ENCODE data around the gene NCEH1.
"Not testable (repeated sequence)": the region's sequence is repeated elsewhere in the genome, so short reads cannot be mapped to it uniquely, and the experiment has no call there.

The NCEH1 gene

DNA sequence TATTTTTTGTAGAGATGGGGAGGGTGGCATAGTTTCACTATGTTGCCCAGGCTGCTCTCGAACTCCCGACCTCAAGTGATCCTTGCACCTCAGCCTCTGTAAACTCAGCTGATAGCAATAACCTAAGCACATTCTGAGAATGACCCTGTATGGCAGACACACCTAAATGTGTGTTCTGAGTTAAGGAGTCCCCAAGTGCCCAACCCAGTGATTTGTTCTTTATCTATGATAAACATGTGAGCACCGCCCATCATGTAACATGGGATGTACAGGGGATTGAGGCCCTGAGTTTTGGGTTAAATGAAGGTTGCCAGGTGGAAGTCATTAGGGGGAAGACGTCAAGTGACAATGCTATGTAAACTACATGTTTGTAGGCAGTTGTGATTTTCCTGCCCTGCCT, 5.7 kb downstream of the NCEH1 start:
- FAIRE-seq: no peak

DNA sequence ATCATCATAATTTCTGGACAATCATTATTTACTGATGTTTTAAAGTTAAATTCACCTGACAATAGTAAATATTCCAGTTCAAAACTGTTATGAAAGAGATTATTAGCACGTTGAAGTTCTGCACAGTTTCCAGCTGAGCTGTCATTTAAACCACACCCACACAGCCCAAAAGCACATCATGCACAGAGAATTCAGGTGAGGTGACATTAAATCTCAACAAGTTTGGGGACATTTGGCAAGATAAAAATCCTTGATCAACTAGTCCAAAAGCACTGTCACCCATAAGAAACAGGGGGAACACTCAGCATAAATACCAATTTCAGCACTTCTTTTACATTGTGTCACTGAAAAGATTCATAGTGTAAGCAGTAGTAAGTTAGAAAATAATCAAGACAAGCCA, 6.9 kb downstream of the NCEH1 start:
- FAIRE-seq: no peak

DNA sequence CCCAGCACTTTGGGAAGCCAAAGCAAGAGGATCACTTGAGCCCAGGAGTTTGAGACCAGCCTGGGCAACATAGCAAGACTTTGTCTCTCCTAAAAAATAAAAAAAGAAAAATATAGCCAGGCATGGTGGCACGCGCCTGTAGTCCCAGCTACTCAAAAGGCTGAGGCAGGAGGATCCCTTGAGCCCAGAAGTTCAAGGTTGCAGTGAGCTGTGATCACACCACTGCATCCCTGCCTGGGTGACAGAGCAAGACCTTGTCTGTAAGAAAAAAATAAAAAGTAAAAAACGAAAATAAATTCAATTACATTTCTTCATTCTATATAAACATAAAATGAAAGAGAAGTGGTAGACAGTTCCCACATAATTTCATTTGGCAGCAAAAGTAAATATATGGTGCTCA, 8.1 kb downstream of the NCEH1 start:
- FAIRE-seq: not testable (repeated sequence)

DNA sequence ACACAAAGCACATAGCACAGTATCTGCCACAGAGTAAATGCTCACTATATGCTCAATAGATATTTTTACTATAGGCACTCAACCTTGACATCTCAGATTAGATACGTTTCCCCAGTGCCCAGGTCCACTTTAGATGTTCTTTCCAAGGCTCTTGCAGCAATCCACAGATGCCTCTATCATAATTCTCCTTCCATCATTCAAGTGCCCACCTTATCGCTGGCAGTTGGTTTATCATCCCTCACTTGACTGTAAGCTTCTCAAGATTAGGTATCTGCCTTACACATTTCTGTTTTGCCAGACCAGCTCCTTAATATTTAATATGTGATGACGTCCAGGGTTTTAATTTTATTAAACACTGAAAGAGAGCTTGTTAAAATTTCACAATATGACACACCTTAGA, 8.6 kb downstream of the NCEH1 start:
- FAIRE-seq: no peak

DNA sequence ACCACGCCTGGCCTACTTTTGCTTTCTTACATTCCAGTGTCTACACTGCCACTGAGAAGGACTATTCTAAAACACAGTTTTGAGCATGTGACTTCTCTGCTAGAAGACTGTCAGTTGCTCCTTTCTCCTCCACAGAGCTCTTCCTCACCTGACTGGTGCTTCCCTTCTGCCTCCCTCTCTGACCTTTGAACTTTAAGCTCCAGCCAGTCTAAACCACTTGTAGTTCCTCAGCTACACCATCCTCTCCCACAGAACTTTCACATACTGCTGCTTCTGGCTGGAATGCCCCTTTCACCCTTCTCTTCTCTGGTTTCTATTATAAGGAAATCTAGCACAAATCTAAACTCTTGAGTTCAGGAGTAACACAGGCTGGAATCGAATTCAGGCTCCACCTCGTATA, 9.1 kb downstream of the NCEH1 start:
- FAIRE-seq: no peak

DNA sequence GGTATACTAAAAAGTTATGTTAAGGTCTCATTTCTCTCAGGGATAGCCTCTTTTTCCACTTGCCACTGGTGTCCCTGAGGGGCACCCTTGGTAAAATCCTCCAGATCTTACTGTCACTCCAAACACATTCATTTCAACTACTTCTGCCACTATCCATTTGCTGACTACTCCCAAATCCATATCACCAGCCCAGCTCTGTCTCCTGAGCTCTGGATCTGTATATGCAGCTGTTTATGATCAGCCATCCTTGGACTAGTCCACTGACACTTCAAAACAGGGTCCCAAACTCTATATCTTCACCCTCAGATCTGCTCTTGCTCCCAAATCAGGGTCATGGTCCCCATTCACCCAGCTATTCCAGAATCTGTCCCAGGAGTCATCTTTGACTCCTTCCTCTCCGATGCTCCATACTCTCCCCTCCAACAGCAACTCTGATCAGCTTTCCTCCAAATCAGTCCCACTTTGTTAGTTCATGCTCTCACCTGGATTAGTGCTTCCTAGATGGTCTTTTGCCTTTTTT, 9.9 kb downstream of the NCEH1 start:
- FAIRE-seq: no peak

DNA sequence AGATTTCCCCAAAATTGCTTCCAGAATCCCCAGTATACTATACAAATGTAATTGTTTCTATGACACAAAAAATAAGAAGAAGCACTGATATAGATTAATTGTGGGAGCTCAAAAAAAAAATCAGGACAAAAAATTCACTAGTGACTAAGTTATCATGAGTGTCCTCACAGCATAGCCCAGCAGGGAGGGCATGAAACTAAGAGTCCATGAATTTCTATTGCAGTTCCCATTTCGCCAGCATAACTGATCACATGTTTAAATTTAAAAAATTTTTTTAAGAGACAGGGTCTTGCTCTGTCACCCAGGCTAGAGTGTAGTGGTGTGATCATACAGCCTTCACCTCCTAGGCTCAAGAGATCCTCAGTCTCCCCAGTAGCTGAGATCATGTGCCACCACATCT, 10.6 kb downstream of the NCEH1 start:
- FAIRE-seq: no peak

DNA sequence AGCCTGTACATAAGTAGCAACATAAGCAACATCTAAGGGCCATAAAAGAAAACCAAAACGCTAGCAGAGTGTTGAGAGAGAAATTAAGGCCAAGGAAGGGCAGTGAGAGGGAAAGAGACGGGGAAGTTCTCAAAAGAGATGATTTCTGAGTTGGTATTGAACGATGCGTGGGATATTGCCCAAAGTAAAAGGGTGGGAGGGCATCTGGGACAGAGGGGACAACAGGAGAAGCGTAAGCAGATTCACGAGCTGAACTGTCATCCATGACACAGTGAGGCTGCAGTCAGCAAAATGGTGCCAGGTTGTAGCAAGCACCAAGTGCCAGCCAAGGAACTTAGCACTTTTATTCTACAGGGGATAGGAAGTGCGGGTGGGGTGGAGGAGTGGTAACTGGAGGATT, 11.8 kb downstream of the NCEH1 start:
- no peak for FAIRE-seq

DNA sequence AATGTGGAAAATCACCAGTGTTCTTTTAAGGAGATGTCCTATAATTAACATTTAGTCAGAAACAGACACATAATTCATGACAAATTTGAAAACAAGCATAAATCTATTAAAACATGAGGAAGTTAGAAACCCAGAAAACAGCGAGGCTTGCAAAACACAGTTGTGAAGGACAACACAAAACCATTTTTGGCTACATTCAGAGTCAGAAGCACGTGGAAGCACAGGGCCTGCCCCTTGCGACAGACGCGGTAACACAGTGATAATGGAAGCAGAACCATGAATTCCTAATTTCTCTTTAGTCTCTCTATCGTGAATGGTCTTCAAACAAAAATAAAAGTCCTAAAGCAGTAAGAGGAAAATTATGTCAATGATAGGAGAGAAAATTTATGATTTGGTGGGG, 12.2 kb downstream of the NCEH1 start:
- FAIRE-seq: no peak

DNA sequence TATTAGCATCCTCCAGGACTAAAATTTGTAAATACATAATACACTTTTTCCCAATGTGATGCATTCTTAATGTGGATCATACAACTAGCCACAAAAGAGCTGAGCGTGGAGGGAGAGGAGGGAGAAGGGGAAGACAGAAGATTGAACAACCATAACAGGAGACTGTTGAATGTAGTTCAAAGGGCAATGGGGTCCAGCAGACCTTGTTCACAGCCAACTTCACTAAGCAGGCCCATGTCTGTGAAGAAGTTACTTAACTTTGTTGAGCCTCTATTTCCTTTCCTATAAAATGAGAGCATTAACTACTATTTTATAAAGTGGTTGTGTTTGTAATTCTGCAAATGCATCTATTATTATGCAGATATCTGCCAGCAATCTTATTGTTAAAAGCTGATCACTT, 13.3 kb downstream of the NCEH1 start:
- no peak for FAIRE-seq

DNA sequence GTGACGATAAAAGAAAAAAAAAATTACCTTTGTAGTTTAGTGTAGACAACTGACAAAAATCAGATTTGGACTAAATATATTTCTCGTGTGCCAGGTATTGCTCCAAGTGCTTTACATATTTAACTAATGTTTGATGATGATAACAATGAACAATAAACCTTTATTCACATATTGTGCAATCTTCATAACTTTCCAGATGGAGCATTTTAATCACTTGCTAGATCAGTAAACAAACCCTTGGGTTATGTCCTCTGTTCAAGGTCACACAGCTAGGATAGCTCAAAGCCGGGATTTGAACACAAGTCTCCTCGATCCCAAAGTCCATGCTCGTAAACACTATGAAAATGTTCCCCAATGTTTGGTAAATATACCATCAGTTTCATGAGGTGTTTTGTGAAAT, 14.5 kb downstream of the NCEH1 start:
- FAIRE-seq: peak; percentile 77

DNA sequence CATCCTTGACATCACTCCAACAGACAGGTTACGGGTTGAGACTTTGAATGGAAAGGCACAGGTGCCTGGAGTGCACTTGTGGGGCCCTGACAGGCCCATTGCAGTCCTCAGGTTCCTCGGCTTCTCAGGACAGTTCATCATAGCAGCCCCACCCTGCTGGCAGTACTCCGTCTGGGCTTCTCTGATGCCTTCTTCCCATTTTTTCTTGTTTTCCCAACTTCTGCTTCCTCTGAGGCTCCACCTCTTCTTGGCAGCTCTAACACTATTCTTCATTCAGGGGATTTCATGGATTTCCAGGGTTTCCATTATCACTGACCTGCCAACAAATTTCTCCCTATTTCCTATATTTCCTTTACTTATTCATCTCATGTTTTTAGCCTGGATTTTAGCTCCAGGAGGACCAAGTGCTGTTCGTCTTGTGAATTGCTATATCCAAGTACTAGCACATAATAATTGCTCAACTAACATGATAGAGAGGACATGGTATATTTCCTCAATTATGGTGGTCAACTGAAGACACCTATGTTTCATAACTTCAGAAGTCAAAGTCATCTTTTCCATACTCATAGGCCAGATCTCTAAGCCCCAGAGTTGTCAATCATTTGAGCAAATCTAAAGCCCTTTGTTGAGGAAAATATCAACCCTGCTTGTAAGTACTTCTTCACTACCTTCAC, 16.2 kb downstream of the NCEH1 start:
- FAIRE-seq: no peak

DNA sequence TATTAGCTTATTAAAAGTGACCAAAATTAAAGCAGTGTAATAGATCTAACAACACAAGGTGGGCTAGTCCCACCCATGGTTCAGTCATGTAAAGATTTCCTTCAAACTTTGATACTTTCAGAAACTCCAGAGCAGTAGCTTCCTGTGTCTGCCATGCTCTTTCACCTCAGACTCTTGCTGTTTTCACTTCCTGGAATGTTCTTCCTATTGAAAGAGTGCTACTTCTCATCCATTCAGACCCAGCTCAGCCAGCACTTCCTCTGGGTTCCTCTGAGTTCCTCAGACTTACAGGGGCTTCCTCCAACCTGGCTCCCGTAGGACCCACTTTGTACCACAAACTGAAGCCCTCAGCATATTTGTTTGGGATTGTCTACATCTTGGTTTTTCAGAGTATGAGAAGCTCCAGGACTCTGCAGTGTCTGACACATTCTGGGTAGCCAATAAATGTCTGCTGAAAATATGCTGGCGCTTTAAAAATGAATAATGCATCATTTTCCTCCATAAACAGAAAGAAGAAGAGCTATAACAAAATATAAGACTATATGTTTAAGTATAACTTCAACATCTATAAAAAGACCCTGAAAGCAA, 18.0 kb downstream of the NCEH1 start:
- FAIRE-seq: no peak

DNA sequence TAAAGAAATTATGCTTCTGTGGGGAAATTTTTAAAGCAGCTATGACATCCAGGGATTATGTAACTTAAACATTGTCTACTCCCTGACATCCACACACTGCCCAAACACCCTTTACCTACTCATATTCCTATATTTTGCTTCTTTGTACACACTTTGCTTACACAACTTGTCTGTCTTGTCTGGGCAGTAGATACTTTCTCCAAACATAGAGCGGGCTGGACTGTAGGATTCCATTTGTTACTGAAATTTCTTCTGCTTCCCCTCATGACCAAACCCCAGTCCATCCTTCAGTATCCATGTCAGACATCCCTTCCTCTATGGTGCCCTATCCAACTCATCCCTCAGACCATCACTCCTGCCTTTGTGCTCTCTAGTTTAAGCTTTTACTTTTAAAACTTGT, 19.9 kb downstream of the NCEH1 start:
- FAIRE-seq: no peak

DNA sequence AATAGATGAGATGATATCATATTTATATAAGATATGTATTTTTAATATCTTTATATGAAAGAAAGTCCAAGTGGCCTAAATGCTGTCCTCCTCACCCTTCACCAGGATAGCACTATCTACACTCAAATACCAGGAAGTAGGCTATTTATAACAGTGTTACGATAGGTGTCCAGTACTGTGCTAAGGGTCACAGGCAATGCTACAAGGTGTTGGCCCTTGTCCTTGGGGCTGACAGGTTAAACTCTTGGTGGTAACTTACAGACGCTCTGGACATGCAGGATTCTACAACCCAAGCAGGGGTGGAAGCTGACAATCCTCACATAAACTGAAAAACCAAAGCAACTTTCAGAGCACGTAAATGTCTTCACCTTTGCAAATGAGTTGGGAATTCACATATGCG, 22.3 kb downstream of the NCEH1 start:
- no peak for FAIRE-seq

DNA sequence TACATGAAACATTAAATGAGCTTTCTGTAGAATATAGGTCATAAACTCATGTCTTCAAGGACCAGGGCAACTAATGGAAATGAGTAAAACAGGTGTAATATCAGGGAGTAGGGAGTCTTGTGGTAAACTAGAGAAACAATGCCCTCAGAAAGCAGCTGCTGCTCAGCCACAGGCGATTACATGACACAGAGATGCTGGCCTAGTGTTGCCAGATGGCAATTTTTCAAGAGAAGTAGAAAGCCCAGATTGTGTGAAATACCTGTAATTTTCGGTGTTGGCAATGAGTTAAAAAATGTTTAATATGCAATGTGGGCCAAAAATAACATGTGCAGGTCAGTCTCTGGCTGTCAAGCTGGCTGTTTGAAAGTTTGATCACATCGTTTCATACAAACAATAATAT, 23.4 kb downstream of the NCEH1 start:
- FAIRE-seq: no peak

DNA sequence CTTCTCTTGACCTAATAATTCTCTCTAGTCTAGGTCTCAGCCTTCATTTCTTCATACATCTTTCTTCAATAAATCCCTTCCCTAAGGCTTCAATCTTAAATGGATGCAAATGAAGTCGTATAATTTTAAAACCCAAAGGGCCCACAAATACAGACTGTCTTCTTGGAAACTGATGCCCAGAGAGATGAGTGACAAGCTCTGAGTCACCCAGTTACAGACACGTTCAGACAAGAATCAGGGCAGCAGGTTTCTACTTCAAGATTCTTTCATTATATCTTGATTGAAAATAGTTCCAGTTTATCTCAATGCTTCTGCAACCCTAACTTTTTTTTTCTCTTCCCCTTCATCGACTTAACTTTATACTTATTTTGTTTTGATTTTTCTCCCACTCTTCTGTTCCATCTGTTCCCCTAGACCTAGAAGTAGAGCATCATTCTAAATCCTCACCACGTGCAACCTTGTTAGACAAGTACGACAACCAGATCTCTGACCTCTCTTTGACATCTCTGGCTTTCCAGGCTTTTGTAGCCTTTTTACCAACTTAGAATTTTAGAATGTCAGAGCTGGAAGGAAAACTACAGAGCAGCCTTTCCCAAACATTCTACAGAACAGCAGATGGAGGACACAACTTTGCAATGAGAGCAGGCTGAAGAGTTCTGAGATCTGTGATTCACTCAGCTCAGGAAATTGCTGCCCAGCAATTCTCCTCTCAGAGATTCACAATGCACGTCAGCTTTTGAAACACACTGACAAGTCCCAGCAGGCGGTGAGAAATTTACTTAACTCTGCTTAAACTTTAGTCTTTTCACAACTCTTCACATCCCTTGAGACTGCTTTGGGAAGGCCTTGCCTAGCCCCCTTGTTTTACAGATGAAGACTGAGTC, 25.3 kb downstream of the NCEH1 start:
- no peak for FAIRE-seq

DNA sequence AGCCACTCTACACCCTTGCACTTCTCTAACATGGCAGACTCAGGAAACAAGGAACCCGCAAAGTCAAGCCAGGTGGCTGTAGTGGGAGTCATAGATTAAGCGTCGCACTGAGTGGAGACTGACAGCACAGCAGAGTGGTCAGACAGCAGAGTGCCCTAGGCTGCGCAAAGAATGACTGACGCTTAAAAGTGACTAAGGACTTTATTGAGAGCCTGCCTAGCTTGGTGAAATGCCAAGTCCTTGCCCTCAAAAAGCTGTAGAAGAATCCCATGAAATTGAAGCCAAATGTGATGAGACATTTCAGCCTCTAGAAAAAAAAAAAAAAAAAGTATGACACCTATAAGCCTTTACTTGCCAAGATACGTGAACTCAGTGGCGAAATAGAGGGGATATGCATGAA, 30.2 kb downstream of the NCEH1 start:
- FAIRE-seq: no peak

DNA sequence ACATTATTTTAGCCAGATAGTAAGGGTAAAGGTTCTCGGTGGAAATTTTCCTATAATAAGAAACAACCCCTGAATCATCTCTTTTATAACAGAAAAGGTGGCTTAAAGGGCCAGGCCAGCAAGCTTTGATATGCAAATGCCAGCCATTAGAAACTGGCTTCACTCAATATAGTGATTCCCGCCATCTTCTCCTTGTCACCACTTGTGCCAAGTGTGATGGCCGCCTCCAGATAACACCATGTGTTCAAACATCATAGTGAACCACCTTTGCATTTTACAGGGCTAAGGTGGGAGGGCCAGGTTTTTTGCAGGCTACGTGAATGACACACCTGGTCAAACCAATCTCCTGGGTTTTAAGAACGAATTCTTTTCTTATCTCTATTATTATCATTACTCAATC, 31.3 kb downstream of the NCEH1 start:
- no peak for FAIRE-seq

DNA sequence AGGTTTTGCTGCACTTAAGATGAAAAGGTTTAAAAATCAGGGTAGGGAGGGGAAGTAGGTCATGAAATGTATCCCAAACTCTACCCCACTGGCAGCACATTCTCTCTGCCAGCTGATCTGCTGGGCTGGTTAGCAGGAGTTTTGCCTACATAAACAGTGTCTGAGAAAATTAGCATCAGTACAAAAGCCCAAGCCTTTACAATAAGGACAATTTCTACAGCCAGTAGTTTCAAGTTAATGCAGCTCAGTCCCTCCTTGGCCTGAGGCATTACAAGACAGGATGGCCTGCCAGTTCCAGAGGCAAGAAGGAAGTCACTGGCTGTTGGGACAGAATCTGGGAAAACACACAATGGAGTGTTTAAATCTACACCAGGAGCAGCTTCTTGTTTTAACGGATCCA, 32.8 kb downstream of the NCEH1 start:
- no peak for FAIRE-seq

DNA sequence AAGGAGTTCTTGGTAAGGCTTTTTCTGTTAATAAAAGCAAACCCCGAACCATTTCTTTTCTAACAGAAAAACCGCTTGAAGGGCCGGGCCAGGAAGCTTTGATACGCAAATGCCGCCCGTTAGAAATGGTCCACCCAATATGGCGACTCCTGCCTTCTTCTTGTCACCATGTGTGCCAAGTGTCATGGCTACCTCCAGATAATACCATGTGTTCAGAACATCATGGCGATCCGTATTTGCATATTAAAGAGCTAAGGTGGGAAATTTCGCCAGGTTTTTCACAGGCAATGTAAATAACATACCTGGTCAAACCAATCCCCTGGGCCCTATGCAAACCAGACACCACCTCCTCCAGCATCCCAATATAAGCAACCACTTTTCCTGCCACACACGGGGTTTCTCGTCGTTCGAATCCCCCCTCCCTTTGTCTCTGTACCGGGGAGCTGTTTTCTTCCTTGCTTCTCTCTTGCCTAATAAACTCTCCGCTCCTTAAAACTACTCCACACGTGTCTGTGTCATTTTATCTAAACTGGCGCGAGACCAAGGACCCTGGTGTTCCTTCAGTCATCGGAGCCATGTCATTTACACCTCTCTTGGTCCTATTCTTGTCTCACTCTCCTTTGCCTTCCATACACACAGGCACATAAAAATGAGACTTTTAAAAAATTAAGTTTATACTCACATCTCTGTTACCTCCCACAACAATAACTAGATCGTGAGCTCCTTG, 34.5 kb downstream of the NCEH1 start:
- FAIRE-seq: no peak

DNA sequence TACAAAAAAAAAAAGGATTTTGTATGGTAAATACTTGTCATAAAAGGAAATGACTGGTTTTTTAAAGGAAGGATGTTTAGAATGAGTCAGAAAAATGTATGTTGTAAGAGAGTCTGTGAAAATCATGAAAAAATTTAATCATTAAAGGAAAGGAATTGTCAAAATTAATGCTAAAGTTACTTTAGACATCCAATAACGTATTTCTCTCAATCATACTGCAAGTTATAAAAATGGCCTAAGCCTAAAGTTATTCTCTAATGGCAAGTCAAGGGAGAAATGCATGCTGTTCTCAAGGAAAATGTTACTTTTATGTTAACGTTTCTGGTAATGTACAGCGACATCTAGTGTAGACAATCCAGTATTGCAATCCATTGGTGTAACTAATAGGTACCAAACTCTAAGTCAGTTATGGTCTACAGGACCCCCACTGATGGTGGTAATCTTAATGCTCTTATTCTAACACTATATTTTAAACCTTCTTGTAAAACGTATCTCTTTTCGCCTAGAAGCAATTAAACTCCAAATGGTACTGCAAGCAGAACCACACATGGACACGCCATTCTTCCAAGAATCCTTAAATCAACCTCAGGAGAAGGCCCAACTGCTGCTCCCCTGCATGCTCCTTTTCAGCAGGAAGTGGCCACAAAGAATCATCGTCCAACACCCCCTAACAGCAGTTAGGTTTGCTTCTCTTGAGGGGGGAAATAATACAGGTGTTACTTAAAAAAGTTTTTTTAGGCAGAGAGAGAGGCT, 35.2 kb downstream of the NCEH1 start:
- no peak for FAIRE-seq

All from colon (tissue), 2 donors.